PC-3 (cell line): ENCODE data around the gene RANBP3.

Source experiments
- CTCF ChIP-seq: fragments of 300-600 bp; sonication (generic); conservative IDR thresholded peaks from 2 replicates; pipeline ENCODE4 v1.5.1; 2017; ENCODE audit warnings: antibody characterized with exemption, low read depth, mild to moderate bottlenecking, low read length
- EZH2 ChIP-seq: fragments of 300-600 bp; sonication (generic); IDR thresholded peaks from one replicate; pipeline ENCODE4 v1.6.1; 2017; ENCODE audit warnings: antibody characterized with exemption, mild to moderate bottlenecking, low read length; ENCODE audit not compliant: unreplicated experiment

- TF ChIP-seq CTCF (no peak), EZH2 (no peak)
These were observed 73.4 kb downstream of the RANBP3 start, which contains the start of gene VMAC for GRCh38 chr19:5904352-5905113.
